ENCODE results near the gene PRRX2. TPM values are rescaled to one million over a fixed set of nuclear protein-coding genes. Genes with fewer than 3 reads are reported as not detected.

The PRRX2 gene
- total RNA-seq, 4 donors from 2014 or later: 3.6 to 7.3 (median 4.0) TPM

- ATAC-seq (ENCODE audit: low FRiP score) (no peak), DNase-seq (ENCODE audit: low spot score) (no peak)
- TF ChIP-seq CTCF (IDR thresholded peaks at IDR 0.05): no peak
Observed at GRCh38 chr9:129671519-129671918, 6.1 kb downstream of the PRRX2 start.

- no peak for TF ChIP-seq CTCF (IDR thresholded peaks at IDR 0.05)
- DNase-seq (ENCODE audit: low spot score): no peak
- no peak for ATAC-seq (ENCODE audit: low FRiP score)
Observed at GRCh38 chr9:129672702-129673101, 7.3 kb downstream of the PRRX2 start.

- ATAC-seq (ENCODE audit: low FRiP score) (no peak), DNase-seq (ENCODE audit: low spot score) (no peak)
- TF ChIP-seq CTCF (IDR thresholded peaks at IDR 0.05): no peak
Observed at GRCh38 chr9:129673602-129674001, 8.2 kb downstream of the PRRX2 start.

- TF ChIP-seq CTCF (IDR thresholded peaks at IDR 0.05): no peak
- no peak for DNase-seq (ENCODE audit: low spot score)
- ATAC-seq (ENCODE audit: low FRiP score): no peak
Observed at GRCh38 chr9:129674229-129674628, 8.8 kb downstream of the PRRX2 start.

GRCh38 chr9:129675620-129676019 is 10.2 kb downstream of the PRRX2 start:
- TF ChIP-seq CTCF (IDR thresholded peaks at IDR 0.05): no peak
- no peak for DNase-seq (ENCODE audit: low spot score)
- ATAC-seq (ENCODE audit: low FRiP score): no peak

- DNase-seq (ENCODE audit: low spot score) (no peak), ATAC-seq (ENCODE audit: low FRiP score) (no peak)
- no peak for TF ChIP-seq CTCF (IDR thresholded peaks at IDR 0.05)
Observed at GRCh38 chr9:129676287-129676686, 10.8 kb downstream of the PRRX2 start.

- TF ChIP-seq CTCF (IDR thresholded peaks at IDR 0.05): no peak
- no peak for ATAC-seq (ENCODE audit: low FRiP score)
- no peak for DNase-seq (ENCODE audit: low spot score)
Observed at GRCh38 chr9:129676975-129677374, 11.5 kb downstream of the PRRX2 start.
